GM19438 (cell line): ENCODE measurements around the gene UVRAG.
A peak's percentile ranks its signal among the peaks of the same experiment; 100 is the strongest.
"Not testable (repeated sequence)": the region's sequence is repeated elsewhere in the genome, so short reads cannot be mapped to it uniquely, and the experiment has no call there.

ENCODE experiments used
- ATAC-seq: cut with Tn5 transposase; IDR thresholded peaks from one replicate; pipeline ENCODE4 v1.9.1; 2021; ENCODE audit warnings: low read depth; ENCODE audit not compliant: unreplicated experiment

UVRAG gene

DNA sequence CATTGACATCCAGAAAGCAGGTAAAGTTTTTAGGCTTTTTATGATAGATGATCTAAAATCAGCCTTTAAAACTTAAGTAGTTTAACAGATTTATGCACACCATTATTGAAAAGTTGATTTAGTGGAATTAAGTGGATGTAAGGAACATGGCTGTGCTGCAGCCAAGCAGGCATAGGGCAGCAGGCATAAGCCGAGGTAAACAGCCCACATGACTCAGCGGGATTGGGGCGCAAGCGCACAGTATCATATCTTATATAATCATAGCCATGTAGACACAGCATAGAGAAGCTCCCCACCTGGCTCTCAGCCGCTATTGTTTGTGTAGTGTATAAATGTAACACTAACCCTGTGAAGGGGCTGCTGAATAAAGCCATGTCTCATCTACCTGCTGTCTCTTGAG lies 233.8 kb downstream of the UVRAG start:
- no peak for ATAC-seq

DNA sequence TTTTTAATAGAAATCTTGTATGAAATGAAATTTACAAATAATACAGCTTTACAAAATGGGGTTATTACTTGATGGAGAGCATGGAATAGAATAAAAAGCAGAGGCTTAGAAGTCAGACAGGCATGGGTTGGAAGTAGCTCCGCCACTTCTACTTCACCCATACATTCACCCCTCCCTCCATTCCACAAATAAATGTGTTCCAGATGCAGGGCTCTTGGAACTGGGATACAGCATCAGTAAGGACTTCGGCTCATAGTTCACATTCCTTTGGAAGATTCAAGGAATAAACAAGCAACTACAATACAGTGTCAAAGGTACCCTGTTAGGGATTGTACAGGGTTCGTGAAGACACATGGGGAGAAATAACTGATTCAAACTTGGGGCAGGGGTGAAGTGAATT lies 234.5 kb downstream of the UVRAG start:
- no peak for ATAC-seq

DNA sequence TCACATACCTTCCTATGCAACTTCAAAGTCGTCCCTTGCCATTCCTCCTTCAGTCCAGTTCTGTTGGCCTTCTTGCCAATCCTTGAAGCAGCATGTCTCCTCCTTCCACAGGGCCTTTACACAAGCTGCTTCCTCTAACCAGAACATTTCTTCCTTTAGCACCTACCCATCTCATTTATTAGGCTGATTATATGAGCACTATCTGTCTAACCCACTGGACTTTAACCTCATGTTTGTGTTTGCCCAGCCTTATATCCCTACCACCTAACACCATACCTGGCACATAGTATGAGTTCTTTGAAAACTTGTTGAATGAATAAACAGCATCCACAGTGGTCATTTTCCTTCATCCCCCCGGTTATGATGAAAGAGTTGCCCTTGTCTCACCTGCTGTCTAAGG lies 236.9 kb downstream of the UVRAG start:
- ATAC-seq: no peak

DNA sequence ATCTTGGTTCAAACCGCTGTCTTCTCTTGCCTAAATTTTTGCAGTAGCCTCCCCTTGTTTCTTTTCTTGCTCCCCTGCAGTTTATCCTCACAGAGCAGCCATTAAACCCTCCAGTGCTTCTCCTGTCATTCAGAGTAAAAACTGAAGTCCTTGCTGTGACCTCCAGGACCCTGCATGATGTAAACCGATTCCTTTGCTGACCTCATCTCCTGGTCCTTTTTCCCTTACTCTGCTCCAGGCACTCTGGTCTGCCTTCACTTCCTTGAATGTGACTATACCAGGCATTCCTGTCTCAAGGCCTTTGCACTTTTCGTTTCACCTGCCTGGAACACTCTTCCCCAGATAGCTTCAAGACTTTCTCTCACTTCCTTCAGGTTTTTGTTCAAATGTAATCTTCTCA lies 239.3 kb downstream of the UVRAG start:
- ATAC-seq: no peak

DNA sequence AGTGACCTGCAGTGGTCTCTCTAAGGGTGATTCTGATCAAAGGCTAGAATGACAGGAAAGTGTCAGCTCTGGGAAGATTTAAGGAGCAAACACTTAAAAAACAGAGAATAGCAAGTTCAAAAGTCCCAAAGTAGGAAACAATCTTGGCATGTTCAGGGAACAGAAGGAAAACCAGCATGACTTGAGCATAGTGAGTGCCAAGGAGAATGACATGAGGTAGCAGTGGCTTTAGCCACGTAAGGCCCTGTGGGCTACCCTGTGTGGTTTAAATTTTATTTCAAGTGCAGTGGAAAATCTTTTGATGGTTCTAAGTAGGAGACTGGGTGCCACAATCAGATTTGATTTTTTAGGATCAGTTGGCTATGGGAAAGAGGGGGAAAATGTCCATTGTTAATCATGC lies 241.9 kb downstream of the UVRAG start:
- ATAC-seq: no peak

DNA sequence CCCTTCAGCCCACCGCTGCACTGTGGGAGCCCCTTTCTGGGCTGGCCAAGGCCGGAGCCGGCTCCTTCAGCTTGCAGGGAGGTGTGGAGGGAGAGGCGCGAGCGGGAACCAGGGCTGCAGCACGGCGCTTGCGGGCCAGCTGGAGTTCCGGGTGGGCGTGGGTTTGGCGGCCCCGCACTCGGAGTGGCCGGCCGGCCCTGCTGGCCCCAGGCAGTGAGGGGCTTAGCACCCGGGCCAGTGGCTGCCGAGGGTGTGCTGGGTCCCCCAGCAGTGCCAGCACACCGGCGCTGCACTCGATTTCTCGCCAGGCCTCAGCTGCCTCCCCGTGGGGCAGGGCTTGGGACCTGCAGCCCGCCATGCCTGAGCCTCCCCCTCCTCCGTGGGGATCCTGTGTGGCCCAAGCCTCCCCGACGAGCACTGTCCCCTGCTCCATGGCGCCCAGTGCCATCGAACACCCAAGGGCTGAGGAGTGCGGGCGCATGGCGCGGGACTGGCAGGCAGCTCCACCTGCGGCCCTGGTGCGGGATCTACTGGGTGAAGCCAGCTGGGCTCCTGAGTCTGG lies 245.5 kb downstream of the UVRAG start:
- not testable (repeated sequence) for ATAC-seq

DNA sequence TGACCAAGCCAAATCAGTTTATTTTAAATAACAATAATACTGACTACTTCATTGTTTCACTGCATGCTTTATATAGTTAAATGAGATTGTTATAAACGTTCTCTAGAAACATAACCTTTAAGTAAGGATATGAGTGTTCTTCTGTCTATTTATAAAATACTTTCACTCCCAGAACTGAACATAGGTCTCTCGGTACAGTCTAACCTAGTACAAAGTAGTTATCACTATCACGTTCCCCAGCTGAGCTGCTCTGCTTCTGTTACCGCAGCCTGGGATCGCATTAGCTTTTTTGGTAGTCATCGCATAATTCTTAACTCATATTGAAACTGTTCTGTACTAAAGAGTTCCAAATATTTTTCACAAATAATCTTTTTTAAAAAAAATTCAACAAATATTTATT lies 247.7 kb downstream of the UVRAG start:
- peak; percentile 97 for ATAC-seq

DNA sequence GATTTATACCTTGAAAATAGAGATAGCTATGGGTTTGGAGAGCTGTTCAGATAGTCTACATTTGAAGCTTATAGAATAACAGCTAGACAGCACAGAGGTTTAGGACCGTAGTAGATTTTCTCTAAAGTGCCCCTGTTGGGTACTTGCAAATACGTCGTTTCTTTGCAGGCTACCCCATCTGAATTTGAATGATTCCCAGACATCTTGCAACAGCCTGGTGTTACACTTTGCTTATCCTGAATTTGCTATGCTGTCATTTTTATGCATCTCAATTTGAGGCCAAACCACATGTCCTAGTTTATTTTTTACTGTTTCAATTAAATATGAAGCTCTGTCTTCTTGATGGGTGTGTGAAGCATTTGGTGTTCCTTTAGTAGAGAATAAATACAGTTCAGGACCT lies 249.2 kb downstream of the UVRAG start:
- ATAC-seq: no peak

DNA sequence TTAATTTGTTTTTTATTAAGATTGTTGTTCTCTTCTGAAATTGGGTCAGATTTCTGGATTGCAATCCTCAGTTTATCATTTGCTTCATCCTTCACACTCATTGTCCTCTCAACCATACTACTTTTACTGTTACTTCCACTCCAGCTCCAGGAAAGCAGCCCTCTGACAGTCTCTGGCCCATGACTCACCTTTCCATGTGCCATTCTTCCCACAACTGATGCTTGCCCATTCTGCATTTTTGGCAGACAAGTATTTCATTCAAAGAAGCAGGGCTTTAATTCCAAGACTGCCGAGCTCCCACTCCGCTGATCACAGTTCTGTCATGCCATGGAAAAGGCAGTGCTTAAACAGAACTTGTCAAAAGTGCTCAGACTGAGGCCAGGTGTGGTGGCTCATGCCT lies 252.1 kb downstream of the UVRAG start:
- ATAC-seq: no peak

DNA sequence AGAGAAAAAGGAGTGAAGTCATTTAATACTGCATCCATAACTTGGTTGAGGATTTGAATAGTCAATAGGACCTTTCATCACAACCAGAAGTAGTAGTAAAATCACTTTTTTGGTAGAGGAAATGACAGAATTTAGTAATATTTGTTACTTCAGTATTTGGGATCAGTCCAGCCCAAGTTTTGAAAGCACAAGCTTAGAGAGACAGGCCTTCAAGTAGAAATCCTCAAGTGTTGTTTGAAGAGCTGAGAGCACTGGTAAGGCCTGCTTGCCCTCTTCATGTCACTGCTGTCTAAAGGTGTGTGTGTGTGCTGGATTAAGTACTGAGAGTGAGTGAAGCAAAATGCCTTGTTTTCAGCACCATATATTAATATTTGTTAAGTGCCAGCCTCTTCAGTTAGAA lies 254.0 kb downstream of the UVRAG start:
- ATAC-seq: no peak

DNA sequence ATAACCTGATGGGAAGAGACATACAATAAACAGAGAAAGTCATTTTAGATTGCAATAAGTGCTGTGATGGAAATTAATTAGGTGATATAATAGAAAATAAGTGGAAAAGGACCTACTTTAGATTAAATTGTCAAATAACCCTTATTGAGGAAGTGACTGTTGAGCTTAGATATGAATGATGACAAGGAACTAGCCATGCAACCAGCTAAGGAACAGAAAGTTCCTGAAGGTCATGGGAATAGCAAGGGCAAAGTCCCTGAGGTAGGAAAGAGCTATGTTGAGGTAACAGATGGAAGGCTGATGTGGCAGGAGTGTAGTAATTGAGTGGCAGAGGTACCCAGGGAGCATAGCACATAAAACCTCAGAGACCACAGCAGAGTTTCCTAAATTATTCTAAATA lies 256.1 kb downstream of the UVRAG start:
- ATAC-seq: no peak

DNA sequence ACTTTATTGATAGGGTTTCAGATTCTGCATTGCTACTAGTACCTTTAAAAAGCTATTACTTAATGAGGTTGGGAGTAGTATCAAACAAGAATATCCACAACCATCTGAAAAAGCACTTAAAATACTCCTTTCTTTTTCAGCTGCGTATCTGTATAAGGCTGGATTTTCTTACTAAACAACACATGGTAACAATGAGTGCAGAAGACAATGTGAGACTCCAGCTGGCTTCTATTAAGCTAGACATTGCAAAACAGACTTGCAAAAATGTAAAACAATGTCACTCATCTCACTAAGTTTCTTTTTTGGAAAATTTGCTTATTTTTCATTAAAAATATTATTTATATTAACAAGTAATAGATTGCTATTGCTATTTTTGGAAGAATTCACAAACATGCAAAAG lies 258.7 kb downstream of the UVRAG start:
- ATAC-seq: no peak

DNA sequence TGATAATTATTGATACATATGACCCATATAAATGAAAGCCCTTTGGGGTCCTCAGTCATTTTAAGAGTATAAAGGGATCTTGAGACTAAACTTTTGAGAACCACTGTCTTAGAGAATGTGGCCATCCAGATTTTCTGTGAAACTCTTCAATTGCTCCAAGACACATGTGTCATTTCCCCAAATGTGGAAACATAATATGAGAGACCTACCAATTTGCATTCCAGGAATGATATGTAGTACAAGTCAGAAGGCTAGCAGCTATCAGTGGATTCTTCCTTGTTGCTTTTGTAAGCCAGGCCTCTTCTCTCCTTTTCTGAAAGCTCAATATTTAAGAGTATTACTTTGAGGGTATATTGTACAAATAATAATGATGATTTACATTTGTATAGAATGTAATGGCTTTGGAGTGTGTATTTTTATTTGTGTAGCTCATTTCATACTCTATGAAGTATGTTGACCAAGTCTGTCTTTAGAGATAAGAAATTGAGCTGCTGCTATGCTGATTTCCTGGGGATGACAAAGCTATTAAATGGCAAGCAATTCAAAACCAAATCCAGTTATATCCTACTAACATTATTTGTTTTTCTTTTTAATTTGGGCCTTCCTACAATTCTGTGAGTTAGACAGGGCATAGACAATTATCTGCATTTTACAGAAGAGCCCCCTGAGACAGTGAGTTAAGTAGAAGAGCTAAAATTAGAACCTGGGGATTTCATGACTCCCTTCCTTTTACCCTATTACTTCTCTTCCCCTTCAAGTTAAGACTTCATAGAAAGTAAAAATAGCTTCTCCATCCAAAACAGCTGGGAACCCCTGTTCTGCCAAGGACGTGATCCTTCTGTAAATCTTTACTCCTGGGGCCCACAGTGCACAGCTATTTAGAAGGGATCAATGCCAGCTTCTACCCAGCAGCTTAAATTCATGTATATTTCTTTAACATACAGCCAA lies 259.4 kb downstream of the UVRAG start:
- no peak for ATAC-seq

DNA sequence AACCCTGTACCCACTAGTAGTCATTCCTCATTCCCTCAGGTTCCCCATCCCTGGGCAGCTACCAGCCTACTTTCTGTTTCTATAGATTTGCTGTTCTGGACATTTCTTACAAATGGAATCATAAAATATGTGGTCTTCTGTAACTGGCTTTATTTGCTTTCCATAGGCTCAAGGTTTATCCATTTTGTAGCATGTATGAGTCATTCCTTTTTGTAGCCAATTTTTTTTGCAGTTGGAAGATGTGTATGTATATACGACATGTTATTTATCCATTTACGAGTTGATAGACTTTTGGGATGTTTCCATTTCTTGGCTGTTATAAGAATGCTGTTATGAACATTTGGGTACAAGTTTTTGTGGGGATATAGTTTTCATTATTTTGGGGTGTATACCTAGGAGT lies 260.7 kb downstream of the UVRAG start:
- no peak for ATAC-seq

DNA sequence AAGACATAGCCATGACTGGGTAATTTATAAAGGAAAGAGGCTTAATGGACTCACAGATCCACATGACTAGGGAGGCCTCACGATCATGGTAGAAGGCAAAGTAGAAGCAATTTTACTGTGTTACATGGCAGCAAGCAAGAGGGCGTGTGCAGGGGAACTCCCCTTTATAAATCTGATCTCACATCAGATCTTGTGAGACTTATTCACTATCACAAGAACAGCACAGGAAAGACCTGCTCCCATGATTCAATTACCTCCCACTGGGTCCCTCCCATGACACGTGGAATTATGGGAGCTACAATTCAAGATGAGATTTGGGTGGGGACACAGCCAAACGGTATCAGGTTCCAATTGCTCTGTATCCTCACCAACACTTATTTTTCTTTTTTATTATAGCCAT lies 261.2 kb downstream of the UVRAG start:
- ATAC-seq: not testable (repeated sequence)

DNA sequence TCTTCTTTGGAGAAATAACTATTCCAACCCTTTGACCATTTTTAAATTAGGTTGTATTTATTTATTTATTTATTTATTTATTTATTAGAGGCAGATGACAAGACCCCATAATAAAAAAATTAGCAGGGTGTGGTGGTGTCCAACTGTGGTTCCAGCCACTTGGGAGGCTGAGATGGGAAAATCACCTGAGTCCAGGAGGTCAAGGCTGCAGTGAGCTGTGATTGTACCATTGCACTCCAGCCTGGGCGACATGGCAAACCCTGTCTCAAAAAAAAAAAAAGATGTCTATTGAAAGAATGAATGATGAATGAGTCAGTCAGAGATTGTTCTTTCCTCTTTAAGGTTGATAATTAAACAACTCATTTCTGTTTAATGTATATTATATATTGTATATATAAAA lies 261.7 kb downstream of the UVRAG start:
- no peak for ATAC-seq

DNA sequence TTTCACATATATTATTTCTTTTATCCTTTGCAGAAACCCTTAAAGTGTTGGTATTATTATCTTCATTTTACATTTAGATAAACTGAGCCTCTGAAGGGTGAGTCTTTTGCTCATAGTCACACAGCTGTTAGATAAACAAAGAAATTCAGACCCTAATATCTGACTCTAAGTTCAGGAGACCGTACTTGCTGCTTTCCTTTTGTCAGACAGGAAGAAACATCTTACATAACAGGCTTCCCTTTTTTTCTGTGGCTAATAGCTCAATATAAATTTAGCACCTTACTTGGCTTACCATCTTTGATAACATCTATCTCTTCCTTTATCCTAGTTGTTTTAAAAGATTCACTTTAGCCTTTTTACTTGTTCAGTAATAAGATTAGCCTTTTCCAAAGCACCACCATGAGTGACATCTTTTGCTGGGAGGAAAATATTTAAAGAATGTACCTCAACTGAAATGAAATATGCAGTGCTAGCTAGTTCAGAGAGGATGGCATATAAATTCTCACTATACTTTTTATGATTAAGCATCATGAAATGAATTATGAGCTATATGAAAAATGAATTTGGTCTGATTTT lies 262.7 kb downstream of the UVRAG start:
- ATAC-seq: no peak

DNA sequence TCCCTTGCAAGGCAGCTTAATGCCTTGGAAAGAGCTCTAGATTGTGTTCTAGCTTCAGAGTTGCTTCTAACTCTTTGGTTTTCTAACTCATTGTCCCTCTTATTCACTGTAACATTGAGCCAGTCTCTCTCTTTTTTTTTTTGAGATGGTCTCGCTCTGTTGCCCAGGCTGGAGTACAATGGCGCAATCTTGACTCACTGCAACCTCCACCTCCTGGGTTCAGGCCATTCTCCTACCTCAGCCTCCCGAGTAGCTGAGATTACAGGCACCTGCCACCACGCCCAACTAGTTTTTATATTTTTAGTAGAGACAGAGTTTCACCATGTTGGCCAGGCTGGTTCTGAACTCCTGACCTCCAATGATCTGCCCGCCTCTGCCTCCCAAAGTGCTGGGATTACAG lies 266.1 kb downstream of the UVRAG start:
- ATAC-seq: not testable (repeated sequence)

DNA sequence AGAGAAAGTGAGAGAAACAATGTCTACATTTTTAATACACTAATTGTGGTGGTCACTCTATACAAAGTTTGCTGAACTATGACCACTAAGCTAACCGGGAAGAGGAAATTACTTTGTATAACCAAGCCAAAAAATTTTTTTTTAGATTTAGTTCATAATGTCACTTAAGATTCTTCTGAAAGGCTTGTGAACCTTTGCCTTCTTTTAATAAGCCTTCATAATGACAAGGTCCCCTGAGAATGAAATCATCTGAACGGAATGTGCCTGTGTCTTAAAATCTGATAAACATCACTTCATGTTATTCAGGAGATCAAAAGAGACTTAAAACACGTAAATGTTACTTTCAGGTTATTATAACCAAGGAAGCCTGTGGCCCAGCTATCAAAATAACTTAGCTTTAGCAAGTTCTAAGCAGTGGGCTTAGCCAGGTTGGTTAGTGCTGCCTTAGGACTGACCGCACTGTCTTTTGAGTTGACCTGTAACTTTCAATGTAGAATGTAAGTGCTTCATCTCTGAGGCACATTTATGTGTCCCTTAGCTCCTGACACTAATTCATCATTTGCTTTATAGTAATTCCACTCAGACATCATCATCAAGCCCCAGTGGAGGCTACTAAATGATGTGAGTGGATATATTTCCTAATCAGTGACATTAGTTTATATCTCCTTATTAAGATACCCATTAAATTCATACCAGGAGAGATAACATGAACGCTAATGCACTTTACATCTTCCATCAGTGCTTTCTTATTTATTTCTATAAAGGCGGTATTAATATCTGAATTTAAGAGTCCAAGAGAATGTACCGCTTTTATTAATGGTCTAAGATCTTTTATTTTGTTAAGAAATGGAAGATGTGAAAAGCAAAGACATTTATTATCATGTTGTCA lies 268.8 kb downstream of the UVRAG start:
- ATAC-seq: no peak

DNA sequence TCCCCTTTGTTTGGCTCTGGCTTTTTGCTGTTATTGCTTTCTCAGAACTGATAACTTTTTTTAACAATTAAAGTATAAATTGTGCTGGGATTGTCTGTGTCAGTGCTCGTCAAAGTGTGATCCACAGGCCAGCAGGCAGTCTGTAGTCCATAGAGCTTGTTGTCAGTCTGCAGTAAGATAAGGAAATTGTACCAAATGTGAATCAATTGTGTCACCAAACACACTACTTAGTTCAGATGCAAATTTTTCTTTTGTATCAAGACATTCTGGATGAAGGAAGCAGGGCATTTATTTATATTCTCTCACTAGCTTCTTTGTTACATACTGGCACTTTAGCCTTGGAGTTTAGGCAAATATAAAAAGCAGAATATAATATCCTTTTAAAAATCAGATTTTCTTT lies 270.3 kb downstream of the UVRAG start:
- no peak for ATAC-seq
